Measurements from ENCODE around the gene MEIS3.
"Not testable (repeated sequence)": the region's sequence is repeated elsewhere in the genome, so short reads cannot be mapped to it uniquely, and the experiment has no call there.

MEIS3 gene

GRCh38 chr19:47414469-47414868 is 4.9 kb downstream of the MEIS3 start:
- no peak for DNase-seq

- no peak for DNase-seq
These were observed 5.4 kb downstream of the MEIS3 start for GRCh38 chr19:47413941-47414340.

- DNase-seq: not testable (repeated sequence)
These were observed 7.6 kb downstream of the MEIS3 start for GRCh38 chr19:47411696-47412095.

GRCh38 chr19:47411101-47411500 is 8.2 kb downstream of the MEIS3 start:
- DNase-seq: no peak

- DNase-seq: no peak
These were observed 11.0 kb downstream of the MEIS3 start for GRCh38 chr19:47408156-47408938.

GRCh38 chr19:47407417-47407774 is 11.9 kb downstream of the MEIS3 start:
- DNase-seq: no peak

GRCh38 chr19:47406711-47407416 is 12.5 kb downstream of the MEIS3 start:
- DNase-seq: peak; percentile 61

GRCh38 chr19:47405854-47406417 is 13.4 kb downstream of the MEIS3 start:
- DNase-seq: no peak

- no peak for DNase-seq
These were observed 14.2 kb downstream of the MEIS3 start for GRCh38 chr19:47405197-47405550.

GRCh38 chr19:47404334-47405196 is 14.8 kb downstream of the MEIS3 start:
- DNase-seq: no peak

- DNase-seq: no peak
These were observed 16.8 kb downstream of the MEIS3 start for GRCh38 chr19:47402504-47402903.

- no peak for DNase-seq
These were observed 20.4 kb downstream of the MEIS3 start for GRCh38 chr19:47398707-47399597.

- peak; percentile 42 for DNase-seq
These were observed 27.7 kb downstream of the MEIS3 start for GRCh38 chr19:47391510-47392223.

GRCh38 chr19:47390533-47391488 is 28.5 kb downstream of the MEIS3 start:
- no peak for DNase-seq

- DNase-seq: no peak
These were observed 30.2 kb downstream of the MEIS3 start for GRCh38 chr19:47389150-47389556.

GRCh38 chr19:47388721-47389120 is 30.6 kb downstream of the MEIS3 start:
- DNase-seq: not testable (repeated sequence)

- DNase-seq: not testable (repeated sequence)
These were observed 31.7 kb downstream of the MEIS3 start for GRCh38 chr19:47387623-47388022.

- not testable (repeated sequence) for DNase-seq
These were observed 32.7 kb downstream of the MEIS3 start for GRCh38 chr19:47386582-47386981.

GRCh38 chr19:47384533-47384932 is 34.8 kb downstream of the MEIS3 start:
- not testable (repeated sequence) for DNase-seq

GRCh38 chr19:47383890-47384289 is 35.4 kb downstream of the MEIS3 start:
- DNase-seq: not testable (repeated sequence)
